Activated CD4-positive, alpha-beta T cell treated with anti-CD3 and anti-CD28 coated beads, Interleukin-2, amount 10 ng/mL, durations not matched to agents 24 days and 14 days (primary cell): Measurements from ENCODE around the gene FGF1. TPM values are rescaled to one million over a fixed set of nuclear protein-coding genes. Genes with fewer than 3 reads are reported as not detected.

Experiments used
- DNase-seq: peaks from one replicate; pipeline ENCODE4 v3.0.0; 2022
- H3K27ac Mint-ChIP-seq: one replicate; pipeline ENCODE4 v1.8.0; 2022; ENCODE audit warnings: mild to moderate bottlenecking, mixed read lengths
- H3K27me3 Mint-ChIP-seq: one replicate; pipeline ENCODE4 v1.8.0; 2022; ENCODE audit warnings: mixed read lengths
- H3K36me3 Mint-ChIP-seq: one replicate; pipeline ENCODE4 v1.8.0; 2022; ENCODE audit warnings: low read depth, mild to moderate bottlenecking, mixed read lengths
- H3K4me1 Mint-ChIP-seq: one replicate; pipeline ENCODE4 v1.8.0; 2021; ENCODE audit warnings: mixed read lengths
- H3K4me3 Mint-ChIP-seq: one replicate; pipeline ENCODE4 v1.8.0; 2022; ENCODE audit warnings: mild to moderate bottlenecking, moderate library complexity, mixed read lengths
- H3K9me3 Mint-ChIP-seq: one replicate; pipeline ENCODE4 v1.8.0; 2021; ENCODE audit warnings: mixed read lengths
- intact Hi-C: fragments of 100-400 bp; cut with micrococcal nuclease; formaldehyde crosslinking; loops from one replicate; pipeline ENCODE4 v1.15.1; 2023
- total RNA-seq: library from RNA; stranded (reverse); gene quantifications from 2 replicates; pipeline ENCODE4 v1.2.3, GENCODE V29; 2022

The FGF1 gene
- total RNA-seq, 1 donor from 2014 or later: not detected

DNA sequence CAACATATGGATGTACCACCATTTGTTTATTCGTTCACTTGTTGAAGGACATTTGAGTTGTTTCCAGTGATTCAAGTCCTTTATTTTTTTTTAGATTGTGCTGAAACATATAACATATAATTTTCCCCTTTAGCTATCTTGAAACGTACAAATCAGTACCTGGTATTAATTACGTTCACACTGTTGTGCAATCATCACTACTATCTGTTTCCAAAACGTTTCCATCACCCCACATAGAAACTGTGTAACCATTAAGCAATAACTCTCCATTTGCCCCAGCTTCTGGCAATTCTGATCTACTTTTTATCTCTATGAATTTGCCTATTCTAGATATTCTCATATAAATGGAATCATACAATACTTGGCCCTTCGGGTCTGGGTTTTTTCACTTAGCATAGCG, 116.0 kb downstream of the FGF1 start:
- H3K36me3 Mint-ChIP-seq: no peaks in the 10 kb centered on the region
- no peaks in the 10 kb centered on the region for H3K9me3 Mint-ChIP-seq
- no peak for DNase-seq
- no peaks in the 10 kb centered on the region for H3K27me3 Mint-ChIP-seq
- no peaks in the 10 kb centered on the region for H3K4me1 Mint-ChIP-seq
- intact Hi-C loops: no loop called here
- H3K4me3 Mint-ChIP-seq: no peak overlapping the region
- no peak overlapping the region for H3K27ac Mint-ChIP-seq

DNA sequence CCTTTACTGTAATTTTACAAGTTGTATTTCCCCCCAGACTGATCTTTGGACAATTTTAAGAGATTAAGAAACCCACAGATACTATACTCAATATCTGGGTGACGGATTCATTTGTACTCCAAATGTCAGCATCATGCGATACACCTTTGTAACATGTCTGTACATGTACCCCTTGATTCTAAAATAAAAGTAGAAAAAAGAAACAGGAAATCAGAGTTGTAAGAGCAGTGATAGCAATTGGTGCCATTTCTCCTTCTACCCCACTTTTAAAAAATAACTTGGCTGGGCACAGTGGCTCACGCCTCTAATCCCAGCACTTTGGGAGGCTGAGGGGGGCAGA, 116.9 kb downstream of the FGF1 start:
- Mint-ChIP-seq H3K27ac (no peak overlapping the region), H3K4me1 (no peaks in the 10 kb centered on the region)
- intact Hi-C loops: no loop called here

DNA sequence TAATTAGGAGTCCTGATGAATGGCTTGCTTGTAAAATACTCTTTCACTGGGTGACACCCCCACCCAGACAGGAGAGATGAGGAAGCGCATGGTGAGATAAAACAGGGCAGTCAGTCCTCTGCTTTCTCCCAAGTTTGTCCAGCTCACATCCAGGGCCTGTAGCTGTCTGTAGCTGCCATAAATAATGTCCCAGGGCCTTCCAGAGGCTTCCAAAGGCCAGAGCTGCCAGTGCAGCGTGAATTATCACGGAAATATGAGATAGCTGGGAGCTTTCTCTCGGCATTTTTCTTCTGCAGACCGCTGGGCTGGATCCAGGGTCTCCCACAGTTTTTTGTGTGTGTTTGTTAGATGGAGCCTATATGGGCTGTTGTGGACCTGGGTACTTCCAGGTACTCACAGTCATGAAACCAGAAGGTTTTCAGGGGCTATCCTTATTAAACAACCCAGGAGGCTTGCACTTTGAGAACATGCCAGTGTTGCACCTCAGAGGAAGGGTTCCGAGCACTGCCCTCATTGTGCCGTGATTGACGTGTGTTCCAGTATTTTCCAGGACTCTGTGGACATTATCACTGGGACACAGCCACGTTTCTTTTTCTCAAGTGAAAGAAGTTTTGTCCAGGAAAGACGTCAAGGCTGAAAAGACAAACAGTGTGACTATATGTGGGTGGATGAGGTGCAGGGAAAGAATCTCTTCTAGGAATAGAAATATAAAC, 117.5 kb downstream of the FGF1 start:
- no peaks in the 10 kb centered on the region for H3K36me3 Mint-ChIP-seq
- no peak overlapping the region for H3K27ac Mint-ChIP-seq
- no peaks in the 10 kb centered on the region for H3K9me3 Mint-ChIP-seq
- no peak overlapping the region for H3K4me3 Mint-ChIP-seq
- H3K4me1 Mint-ChIP-seq: no peaks in the 10 kb centered on the region
- no peak for DNase-seq
- intact Hi-C loops: no loop called here
- H3K27me3 Mint-ChIP-seq: no peaks in the 10 kb centered on the region

More for the DNA sequence above, 116.9 kb downstream of the FGF1 start:
- DNase-seq: no peak
- H3K27me3 Mint-ChIP-seq: no peaks in the 10 kb centered on the region
- no peaks in the 10 kb centered on the region for H3K9me3 Mint-ChIP-seq
- no peaks in the 10 kb centered on the region for H3K36me3 Mint-ChIP-seq
- H3K4me3 Mint-ChIP-seq: no peak overlapping the region

DNA sequence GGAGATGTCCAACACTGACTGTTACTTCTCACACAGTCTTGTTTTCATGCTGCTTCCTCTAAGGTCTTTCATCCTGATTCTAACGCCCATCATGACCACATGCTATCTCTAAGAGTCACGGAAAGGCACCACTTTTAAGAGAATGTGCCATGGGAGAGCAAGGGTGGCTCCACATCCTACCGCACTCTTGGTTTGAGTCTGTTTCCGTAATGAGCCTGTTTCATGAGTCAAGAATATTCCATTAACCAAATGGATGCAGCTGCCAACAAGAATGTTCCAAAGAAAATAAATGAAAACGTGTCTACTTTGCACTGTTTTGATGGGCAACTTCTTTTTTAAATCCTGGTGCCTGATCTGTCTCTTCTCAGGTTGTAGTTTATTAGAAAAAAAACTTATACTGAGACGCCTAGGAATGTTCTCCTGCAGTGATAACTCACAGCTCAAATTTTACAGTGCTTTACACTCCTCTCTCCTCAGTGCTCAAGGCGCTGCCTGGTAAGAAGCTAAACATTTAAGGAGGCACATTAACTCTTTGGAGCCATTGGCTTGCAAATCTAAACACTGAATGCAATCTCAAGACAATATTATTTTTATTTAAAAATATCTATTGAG, 124.3 kb downstream of the FGF1 start:
- no peak for DNase-seq
- H3K27me3 Mint-ChIP-seq: peaks cover 2% of the 10 kb centered on the region
- H3K9me3 Mint-ChIP-seq: no peaks in the 10 kb centered on the region
- H3K4me1 Mint-ChIP-seq: no peaks in the 10 kb centered on the region
- H3K4me3 Mint-ChIP-seq: no peak overlapping the region
- H3K36me3 Mint-ChIP-seq: no peaks in the 10 kb centered on the region
- H3K27ac Mint-ChIP-seq: no peak overlapping the region
- intact Hi-C loops: no loop called here

DNA sequence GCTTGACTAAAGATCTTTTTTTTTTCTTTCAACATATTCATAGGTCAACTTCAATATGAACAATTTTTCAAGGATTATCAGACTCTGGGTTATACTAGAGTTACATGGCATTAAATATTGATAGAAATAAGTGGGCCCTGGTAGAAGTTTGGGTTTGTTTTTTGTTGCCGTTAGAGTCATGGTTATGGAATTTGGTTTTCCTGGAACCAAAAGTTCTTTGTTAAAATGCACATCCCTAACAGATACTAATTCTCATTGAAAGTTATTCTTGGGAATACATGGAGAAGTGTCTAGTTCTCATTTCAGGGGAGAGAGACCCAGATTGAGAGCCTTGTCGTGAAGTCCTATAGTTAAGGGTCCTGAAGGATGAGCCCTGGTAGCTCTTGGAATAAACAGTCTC, 124.9 kb downstream of the FGF1 start:
- intact Hi-C loops: no loop called here
- Mint-ChIP-seq H3K4me1 (no peaks in the 10 kb centered on the region), H3K36me3 (no peaks in the 10 kb centered on the region), H3K27me3 (peaks cover 2% of the 10 kb centered on the region), H3K27ac (no peak overlapping the region), H3K4me3 (no peak overlapping the region), H3K9me3 (no peaks in the 10 kb centered on the region)
- no peak for DNase-seq

DNA sequence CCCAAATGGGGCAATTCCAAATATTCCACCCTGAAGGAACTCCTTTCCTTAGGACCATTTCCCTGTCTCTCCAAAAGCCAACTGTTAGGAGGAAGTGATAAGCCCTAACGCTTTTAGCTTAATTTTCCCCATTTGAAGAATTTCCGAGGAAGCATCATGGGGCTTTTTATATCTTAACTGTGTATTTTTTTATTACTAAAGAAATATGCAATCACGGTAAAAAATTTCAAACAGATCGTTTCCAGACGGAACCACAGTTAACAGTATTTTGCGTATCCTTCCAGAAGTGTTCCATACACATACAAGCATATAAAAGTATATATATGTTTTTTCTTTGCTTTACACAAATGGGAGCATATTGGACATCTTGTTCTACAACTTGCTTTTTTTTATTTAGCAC, 133.8 kb downstream of the FGF1 start:
- Mint-ChIP-seq H3K27ac (no peak overlapping the region), H3K27me3 (peaks cover 41% of the 10 kb centered on the region), H3K9me3 (no peaks in the 10 kb centered on the region), H3K4me3 (no peak overlapping the region), H3K4me1 (peaks cover 3% of the 10 kb centered on the region), H3K36me3 (no peaks in the 10 kb centered on the region)
- no peak for DNase-seq
- intact Hi-C loops: no loop called here

DNA sequence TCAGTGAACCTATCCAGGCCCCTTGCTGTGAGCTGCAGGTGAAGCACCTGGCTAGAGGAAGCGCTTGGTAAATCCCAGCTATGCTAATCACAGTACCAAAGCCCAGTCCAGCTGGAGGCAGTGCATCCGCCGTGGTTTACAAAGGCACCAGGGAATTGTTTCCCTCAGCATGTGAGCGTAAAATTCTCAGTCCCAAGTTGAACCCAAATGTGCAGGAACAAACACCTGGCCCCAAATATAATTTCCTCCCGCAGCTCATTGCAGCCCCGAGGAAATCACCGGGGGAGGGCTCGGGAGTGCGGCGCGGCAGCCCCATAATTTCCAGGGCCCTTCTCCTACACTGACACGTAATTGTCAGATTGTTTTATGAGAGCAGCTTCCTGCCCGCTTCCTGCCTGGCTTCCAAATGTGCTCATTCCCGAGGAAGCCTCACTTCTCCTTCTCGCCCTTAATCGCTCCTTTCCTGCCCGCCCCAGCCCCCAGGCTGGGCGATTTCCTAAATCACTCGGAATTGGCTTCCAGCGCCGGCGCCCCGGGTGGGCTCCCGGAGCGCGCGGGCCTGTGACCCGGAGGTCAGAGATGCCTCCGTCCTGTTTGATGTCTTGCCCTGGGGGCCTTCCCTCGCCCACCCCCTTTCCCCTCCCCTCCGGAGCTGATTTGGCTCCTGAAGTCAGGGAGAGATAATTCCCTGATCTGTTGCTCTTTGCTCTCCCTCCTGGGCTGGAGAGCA, 134.4 kb downstream of the FGF1 start:
- DNase-seq: no peak
- Mint-ChIP-seq H3K27ac (no peak overlapping the region), H3K27me3 (peaks cover 41% of the 10 kb centered on the region), H3K4me3 (no peak overlapping the region), H3K4me1 (peaks cover 3% of the 10 kb centered on the region), H3K36me3 (no peaks in the 10 kb centered on the region), H3K9me3 (no peaks in the 10 kb centered on the region)
- intact Hi-C loops: no loop called here

DNA sequence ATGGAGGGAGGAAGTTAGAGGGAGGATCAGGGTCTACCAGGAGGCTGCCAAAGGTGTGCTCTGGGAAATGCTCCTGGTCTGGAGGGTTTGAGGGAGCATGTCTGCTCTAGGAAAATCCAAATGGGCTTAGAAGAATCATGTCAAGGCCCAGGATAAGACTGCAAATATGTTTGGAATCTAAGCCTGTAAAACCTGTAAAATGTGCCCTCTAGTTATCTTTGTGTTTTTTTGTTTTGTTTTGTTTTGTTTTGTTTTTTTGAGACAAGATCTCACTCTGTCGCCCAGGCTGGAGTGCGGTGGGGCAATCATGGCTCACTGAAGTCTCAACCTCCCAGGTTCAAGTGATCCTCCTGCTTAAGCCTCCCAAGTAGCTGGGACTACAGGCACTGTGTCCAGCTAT, 135.4 kb downstream of the FGF1 start:
- H3K27ac Mint-ChIP-seq: no peak overlapping the region
- peaks cover 3% of the 10 kb centered on the region for H3K4me1 Mint-ChIP-seq
- no peak overlapping the region for H3K4me3 Mint-ChIP-seq
- no peaks in the 10 kb centered on the region for H3K36me3 Mint-ChIP-seq
- H3K9me3 Mint-ChIP-seq: no peaks in the 10 kb centered on the region
- peaks cover 39% of the 10 kb centered on the region for H3K27me3 Mint-ChIP-seq
- intact Hi-C loops: no loop called here
- no peak for DNase-seq

DNA sequence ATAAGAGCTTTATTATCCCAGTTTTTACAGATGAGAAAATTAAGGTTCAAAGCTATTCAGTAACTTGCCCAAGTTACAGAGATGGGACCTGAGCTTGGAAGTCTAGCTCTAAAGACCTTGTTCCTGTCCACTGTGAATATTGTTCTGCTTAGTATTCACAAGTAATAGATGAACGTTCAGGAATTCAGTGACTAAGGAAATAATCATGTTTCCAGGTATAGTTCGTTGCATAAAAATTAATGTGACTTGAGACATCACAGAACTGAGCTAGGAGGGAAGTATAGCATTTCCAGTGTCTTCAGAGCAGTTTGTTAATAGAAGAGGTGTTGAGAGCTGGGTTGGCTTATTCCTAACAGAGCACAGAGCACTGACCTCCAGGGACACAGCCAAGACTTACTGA, 136.1 kb downstream of the FGF1 start:
- Mint-ChIP-seq H3K4me1 (peaks cover 3% of the 10 kb centered on the region), H3K27ac (no peak overlapping the region)

DNA sequence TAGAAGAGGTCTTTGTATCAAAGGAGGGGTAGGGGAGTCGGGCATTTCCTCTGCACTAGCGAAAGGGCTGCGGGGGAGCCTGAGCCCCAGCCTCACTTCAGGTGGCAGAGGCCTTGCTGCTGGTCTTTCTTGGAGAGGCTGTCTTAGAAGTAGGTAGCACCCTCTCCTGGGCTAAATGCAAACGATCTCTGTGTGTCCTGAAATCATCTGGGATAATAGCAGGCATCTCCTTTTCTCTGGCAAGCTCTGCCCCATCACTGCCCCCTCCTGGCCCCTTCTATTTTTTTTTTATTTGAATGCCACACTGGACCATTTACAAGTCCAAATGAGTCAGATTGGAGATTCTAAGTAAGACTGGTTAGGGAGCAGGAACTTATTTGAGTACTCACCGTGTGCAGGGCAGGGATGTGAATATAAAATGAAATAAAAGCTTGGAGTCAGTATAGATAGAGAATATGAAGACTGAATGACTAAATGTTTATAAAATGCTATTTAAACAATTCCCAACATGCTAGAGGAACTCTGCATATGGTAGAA, 137.1 kb downstream of the FGF1 start:
- peaks cover 3% of the 10 kb centered on the region for H3K4me1 Mint-ChIP-seq

More for the DNA sequence above, 136.1 kb downstream of the FGF1 start:
- Mint-ChIP-seq H3K4me3 (no peak overlapping the region), H3K27me3 (peaks cover 37% of the 10 kb centered on the region), H3K36me3 (no peaks in the 10 kb centered on the region), H3K9me3 (no peaks in the 10 kb centered on the region)
- intact Hi-C loops: loop anchor here (2.0 kb wide), 1 partner anchor 225 kb away; the partner anchor contains the start of gene SPRY4
- no peak for DNase-seq

DNA sequence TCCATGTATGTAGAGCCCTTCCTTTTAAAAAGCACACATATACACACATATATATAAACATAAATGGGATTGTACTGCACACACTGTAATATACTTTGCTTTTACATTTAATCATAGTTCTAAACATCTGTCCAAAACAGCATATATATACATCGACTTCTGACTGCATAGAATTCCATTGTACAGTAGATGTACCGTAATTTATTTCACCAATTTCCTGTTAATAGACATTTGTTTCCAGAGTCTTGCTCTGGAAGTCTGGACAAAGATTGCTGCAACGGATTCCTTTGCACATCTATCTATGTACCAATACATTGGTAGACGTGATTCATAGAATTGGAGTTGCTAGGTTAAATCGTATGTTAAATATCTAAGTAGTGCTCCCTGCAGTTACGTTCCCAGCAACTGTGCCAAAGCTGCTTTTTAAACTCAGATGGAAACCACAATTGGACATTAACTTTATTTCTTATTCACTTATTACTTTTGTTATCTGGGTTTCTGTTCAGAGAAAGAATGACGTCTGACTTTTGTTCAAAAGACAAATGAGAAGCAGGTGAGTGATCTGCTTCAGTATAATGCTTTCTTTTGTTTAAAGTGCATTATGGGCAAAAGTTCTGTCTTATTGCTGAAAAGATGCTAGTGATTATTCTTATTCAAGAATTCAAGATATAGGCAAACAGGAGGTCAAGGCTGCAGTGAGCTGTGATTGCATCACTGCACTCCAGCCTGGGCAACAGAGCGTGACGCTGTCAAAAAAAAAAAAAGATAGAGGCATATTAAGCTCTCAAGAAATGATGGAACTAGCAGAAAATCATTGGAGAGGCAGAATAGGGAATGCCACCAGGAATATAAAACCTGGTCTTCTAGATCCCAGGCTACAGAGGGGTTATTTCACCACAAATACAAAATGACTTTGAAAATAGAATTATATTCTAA, 138.2 kb downstream of the FGF1 start:
- no peaks in the 10 kb centered on the region for H3K36me3 Mint-ChIP-seq
- H3K4me3 Mint-ChIP-seq: no peak overlapping the region
- no peak for DNase-seq
- intact Hi-C loops: loop anchor here (1.0 to 2.0 kb wide), 2 partner anchors 223 to 395 kb away; partner anchors contain the start of gene SPRY4
- no peak overlapping the region for H3K27ac Mint-ChIP-seq
- peaks cover 3% of the 10 kb centered on the region for H3K4me1 Mint-ChIP-seq
- H3K9me3 Mint-ChIP-seq: no peaks in the 10 kb centered on the region
- H3K27me3 Mint-ChIP-seq: peaks cover 29% of the 10 kb centered on the region

More for the DNA sequence above, 137.1 kb downstream of the FGF1 start:
- Mint-ChIP-seq H3K27me3 (peaks cover 31% of the 10 kb centered on the region), H3K4me3 (no peak overlapping the region), H3K27ac (no peak overlapping the region), H3K36me3 (no peaks in the 10 kb centered on the region), H3K9me3 (no peaks in the 10 kb centered on the region)
- intact Hi-C loops: loop anchor here (1.0 to 2.0 kb wide), 2 partner anchors 224 to 397 kb away; partner anchors contain the start of gene SPRY4
- DNase-seq: peak; percentile 68

DNA sequence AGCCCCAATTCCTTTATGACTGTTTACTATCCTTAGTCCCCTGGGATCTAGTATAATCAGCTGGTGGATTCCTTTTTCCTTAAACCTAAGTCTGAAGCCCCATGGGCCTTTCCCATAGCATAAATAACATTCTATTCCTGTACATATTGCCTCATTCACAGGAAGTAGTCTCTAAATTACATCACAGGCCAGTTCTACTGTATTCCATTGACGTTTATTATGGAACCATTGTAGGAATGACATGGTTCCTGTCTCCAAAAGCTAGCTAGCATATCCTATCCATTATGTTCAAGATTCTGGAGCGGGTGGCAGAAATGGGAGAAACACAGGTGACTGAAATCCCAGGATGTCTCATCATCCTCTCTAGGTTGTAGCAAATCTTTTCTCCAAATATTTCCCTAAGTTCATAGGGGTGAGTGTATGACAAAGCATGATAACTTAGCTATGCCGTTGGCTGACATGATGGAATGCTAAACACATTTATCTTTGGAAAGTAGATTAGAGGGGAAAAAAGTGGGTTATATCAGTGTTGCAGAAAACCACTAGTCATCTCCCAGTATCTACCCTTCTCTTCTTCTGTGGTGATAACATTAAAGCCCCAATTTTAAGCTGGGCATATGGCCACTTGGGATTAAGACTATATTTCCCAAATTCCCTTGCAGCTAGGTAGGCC, 140.1 kb downstream of the FGF1 start:
- DNase-seq: no peak
- intact Hi-C loops: no loop called here
- Mint-ChIP-seq H3K27ac (no peak overlapping the region), H3K9me3 (no peaks in the 10 kb centered on the region), H3K4me3 (no peak overlapping the region), H3K4me1 (no peaks in the 10 kb centered on the region), H3K27me3 (peaks cover 19% of the 10 kb centered on the region), H3K36me3 (no peaks in the 10 kb centered on the region)
